GM18508 (cell line): ENCODE data around the gene ENPP7.

Experiments
- ATAC-seq: cut with Tn5 transposase; IDR thresholded peaks from one replicate; pipeline ENCODE4 v1.9.1; 2021; ENCODE audit warnings: moderate number of reproducible peaks; ENCODE audit not compliant: insufficient read depth, unreplicated experiment

ENPP7 gene

DNA sequence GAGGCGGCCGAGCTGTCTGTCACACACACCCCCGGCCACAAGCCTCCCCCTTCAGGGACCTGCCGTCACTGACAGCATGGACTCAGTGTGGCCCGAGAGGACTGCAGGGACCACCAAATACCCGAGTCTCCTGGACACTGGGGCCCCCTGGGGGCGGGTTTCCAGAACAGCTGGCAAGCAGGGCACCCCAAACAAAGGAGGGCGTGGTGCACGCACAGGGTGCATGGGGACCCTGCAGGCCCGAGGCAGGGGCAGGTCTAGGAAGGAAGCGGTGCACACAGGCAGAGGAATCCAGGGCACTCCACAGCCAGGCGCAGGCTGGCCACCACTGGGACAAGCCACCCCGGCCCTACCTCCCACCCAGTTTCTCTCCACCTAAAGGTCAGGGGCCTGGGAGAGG is 28.7 kb upstream of the ENPP7 start:
- no peak for ATAC-seq

DNA sequence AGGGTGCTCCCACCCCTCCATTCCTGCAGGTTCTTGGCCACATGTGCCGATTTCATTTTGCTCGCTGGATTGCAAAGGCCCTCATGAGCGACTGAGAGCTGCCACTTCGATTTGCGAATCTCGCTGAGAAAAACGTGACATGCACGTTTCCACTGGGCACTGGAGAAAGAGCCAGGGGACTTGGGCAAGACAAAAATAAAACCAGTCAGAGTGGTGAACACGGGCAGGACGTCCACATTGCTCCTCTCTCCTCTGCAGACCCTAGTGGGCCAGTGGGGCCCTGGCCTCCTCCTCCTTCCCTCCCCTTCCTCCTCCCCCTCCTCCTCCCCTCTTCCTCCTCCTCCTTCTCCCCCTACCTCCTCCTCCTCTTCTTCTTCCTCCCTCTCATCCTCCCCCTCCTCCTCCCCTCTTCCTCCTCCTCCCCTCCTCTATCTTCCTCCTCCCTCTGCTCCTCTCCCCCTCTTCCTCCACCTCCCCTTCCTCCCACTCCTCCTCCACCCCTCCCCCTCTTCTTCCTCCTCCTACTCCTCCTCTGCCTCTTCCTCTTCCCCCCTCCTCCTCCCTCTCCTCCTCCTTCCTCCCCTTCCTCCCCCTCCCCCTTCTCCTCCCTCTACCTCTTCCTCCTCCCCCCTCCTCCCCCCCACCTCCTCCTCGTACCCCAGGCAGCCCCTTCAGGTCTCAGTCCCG is 28.1 kb upstream of the ENPP7 start:
- no peak for ATAC-seq

DNA sequence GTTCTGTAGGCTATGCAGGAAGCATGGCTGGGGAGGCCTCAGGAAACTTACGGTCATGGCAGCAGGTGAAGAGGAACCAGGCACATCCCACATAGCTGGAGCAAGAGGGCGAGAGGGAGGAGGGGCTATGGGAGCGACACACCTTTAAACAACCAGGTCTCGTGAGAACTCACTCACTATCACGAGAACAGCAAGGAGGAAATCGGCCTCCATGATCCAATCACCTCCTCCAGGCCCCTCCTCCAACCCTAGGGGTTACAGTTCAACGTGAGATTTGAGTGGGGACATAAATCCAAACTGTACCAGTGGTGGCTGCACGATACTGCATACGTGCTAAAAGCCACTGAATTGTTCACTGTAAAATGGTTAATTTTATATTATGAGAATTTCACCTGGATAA is 26.1 kb upstream of the ENPP7 start:
- ATAC-seq, result no peak

DNA sequence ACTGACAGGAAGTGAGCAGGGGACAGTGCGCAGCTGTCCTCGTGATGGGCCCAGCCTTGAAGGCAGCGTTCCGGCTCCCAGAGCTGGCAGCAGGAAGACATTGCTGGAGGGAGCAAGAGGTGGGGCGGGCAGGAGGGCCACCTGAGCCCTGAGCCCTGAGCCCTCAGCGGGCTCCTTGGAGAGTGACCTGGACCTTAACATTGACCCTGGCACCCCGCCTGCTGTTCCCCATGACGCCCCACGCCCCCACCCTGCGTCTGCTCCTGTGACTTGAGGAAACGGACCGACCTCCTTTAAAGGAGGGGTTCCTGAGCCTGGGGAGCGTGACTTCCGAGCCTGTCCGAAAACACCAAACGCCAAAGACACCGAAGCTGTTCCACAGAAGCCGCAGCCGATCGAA is 25.1 kb upstream of the ENPP7 start:
- no peak for ATAC-seq

DNA sequence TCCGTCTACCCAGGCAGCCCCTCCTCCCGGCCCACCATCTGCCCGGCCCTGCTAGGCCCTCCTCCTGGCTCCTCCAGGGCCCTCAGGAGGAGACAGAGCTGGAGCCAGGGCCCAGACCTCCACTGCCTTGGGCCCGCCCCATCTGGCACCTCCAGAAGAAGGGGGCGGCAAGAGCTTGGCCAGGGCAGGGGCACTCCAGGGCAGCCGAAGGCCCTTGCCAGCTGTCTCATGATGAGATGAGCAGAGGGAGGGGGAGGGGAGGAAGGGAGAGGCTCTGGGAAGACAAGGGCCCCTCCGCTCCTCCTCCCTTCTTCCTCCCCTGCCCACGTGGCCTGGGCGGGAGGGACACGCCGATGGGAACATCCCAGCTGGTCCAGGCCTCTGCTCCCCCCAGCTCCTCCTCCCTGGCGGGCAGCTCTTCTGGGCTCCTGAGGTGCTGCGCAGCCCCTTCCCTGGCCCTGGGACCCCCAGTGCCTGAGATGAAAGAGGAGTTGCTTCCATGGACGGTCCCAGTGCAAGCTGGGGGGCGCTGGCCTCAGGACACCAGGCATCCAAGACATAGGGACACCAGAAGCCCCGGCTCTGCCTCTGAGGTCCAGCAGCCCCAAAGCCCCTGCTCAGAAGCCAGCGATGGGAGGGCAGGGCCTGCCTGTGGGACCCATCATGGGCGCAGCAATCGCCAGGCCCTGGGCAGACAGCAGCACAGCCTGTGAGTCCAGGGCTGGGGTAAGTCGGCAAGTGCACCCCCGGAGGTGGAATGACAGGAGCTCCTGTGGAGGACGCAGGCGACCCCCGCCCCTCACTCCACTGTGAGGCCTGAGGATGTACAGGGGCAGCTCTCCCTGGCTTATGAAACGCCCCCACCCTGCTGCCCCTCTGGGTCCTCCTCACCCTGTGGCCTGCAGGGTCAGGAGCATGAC is 23.6 kb upstream of the ENPP7 start:
- no peak for ATAC-seq

DNA sequence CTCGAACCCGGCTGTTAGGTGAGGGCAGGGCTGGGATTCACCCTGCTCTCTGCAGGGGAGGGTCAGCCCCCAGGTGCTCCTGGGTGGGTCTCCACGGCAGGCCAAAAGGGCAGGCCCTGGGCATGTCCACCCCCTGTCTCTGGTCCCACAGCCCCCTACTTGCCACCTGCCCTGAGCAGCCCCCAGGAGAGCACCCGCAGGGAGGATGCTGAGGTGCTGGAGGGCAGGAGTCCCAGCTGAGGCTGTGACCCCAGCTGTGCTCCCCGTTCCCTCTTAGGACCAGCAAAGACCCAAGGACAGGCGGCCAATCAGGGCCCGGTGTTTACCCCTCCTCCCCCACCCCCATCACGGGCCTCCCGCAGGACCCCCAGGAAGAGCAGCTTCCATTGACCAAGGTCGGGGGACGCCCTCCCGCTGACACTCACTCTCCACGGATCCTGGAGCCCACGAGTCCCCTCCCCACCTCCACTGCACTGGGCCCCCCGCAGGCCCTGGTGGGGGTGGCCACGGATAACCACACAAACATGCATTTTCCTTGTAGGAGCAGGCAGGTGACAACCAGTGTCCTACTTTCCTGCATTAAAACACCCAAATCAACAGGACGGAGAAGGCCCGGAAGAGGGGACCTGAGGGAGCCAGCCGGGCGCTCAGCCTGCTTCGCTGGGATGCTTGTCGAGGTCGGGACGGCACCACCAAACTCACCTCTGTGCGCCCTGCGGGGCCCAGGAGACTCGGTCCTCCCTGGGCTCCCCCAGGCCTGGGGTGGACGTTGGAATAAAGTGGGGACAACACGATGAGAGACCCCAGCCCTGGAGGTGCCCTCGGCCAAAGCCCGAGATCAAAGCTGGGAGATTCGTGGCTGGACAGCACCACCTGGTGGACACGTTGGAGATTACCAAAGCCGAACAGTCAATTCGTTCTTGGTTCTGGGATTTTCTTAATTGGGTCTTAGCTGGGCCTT is 22.5 kb upstream of the ENPP7 start:
- ATAC-seq, result no peak

DNA sequence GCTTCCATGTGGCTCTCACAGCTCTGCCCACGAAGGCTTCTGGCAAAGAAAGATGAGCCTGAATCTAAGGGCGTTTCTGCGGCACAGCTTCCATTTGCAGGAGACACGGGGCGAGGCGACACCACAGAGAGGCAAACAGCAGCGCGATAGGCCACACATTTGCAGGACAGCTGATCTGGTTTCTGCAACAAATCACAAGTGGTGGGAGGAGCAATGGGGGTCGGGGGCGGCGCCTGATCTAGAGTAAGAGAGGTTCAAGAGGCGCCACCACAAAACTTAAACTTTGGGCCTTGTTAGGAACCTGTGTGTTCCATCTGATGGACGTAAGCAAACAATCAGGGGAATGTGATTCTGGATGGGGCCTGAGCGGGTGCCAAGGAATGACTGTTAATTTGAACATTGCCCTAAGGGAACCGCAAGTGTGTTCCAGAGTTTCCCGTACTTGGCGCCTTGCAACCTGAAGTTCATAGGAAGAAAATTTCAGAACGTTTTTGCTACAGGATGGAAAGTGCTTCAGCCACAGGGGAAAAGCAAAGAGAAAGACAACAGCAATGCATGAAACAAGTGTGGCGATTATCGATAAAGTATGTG is 18.9 kb upstream of the ENPP7 start:
- ATAC-seq, result no peak

DNA sequence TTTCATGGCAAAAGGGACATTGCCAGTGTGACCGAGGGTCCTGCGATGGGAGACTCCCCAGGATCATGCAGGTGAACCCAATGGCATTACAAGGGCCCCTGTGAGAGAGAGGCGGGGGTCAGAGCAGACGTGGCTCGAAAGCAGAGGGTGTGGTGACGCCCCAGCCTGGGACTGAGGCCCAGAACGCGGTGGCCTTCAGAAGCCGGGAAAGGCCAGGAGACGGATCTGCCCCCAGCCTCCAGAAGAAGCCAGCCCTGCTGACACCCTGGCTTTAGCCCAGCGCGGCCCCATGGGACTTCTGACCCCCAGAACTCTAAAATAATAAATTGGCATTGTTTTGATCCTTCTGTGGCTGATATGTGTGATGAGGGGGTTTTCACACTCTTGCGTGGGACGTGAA is 17.4 kb upstream of the ENPP7 start:
- no peak for ATAC-seq

DNA sequence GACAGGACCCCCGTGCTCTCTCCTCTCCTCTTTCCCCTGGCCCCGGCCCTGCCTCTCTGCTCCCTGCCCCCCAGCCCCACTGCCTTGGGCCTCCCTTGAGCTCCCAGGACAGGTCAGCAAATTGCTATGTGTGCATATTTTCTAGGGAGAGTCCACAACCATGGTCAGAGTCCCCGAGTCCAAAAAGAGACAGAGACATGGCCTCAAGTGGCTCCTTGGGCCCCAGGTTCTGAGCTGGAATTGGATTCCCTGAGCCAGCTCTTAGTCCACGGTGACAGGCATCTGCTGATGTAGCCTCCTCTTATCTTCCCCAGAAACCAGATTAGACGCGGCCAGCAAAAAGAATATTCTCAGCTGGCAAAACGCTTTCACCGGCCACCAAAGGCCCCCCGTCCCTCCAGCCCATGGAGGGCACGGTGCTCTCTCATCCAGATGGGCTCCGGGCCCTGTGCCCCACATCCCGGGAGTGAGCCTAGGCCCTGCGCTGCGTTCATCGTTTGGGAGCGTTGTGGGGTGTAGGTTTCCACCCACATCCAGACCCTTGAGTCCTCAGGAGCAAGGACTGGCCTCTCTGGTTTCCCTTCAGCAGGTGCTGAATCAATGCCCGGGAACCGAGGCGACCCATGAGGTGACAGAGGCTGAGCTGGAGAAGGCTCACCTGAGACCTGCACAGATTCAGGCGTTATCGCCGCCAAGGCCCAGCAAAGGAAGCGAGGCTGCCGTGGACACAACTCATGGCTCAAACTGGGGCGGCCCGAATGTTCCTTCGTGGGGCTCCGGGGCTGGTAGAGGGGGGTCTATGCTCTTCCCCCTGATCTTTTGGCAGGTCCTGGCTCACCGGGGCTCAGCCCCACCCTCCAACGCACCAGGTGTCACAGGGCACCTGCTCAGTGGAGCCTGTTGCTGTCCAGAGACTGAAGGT is 16.3 kb upstream of the ENPP7 start:
- no peak for ATAC-seq

DNA sequence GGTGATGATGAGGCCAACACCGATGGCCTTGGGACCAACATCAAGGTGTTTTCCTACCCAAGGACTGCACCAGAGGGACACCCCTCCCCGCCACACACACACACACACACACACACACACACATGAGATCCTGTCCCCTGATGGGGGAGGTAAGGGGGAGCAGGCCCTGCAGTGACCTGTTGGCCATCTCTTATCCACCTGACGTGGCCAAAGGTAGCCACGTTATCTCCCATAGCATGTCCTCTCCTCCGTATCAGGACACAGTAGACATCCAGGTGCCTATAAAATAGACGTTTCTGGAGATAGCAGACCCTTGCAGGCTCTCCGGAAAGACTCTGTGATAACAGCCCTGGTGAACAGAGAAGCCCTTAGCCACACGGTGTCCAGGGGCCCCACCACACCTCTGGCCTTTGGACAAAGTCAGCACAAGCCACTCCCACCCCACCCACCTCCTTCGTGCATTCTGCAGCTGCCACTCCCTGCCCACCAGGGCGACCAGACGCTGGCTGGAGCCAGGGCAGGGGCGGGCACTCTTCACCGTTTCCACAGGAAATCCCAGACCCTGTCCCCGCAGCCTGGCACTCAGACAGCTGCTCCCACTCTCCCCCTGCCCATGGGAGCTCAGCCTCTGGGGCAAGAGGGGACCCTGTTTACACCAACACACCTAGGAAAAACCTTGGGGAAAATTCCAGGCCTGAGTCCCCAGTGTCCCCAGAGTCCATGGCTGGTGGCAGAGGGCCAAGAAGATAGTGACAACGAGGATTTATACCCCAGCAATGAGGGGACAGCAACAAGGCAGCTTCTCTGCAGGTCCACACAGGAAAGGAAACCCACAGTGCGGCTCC is 15.4 kb upstream of the ENPP7 start:
- no peak for ATAC-seq

DNA sequence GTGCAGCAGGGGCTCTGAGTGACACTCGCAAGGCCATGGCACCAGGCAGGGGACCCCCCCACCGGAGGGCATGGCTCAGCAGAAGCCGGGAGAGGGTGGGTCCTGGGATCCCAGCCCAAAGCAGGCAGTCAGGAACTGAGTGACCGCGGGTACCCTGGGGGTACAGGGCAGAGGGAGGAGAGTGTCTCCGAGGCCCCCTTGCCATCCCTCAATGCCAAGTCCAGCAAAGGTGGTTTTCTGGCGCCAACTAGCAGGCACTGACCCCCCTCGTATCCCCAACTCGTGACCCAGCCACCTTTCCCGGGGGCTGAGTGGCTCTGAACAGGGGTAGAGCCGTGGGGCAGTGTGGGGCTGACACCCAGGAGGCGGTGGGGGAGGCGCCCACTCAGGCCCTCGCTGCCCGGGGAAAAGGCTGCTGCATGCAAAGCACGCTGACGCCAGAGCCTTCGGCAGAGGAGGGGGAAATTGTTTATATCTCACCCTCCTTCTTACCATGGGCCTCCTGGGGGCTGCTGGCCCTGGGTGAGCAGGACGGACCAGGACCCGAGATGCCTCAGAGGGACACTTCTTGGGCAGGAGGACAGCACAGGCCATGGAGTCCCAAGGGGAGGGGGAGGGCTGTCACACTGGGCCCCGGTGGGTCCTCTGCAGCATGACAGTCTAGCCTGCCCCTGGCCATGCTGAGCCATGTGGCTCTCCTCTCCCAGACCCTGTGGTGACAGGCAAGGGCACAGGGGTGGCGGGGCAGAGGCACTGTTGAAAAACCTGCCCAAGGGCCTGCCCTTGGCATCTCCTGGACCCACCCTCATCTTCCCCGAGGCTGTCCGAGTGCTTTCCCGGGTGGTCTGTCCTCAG is 14.6 kb upstream of the ENPP7 start:
- ATAC-seq, result no peak

DNA sequence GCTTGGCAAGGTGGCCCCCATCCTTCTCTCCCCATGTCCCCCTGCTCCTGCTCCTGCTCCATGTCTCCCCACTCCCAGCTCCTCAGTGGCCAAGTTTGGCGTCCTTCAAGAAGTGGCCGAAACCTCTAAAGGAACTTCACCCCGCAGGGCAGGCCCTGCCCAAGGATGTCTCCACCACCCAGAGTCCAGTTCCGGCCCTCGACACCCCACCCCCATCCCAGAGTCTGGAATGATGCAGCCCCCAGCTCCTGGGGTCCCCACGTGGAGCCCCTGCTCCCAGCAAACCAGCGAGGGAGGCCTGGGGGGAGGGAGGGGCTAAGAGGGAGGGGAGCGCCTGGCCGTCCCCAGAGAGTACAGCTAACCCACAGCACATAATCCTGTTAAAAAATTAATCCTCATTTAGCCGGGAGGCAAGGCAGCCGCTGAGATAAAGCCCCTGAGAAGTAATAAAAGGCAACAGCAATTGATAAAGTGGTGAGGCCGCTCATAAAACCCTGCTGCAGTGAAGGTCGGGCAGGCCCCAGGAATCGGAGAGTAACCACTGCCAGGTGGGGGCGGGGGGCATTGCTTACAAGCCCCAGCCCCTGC is 9.9 kb upstream of the ENPP7 start:
- ATAC-seq, result no peak

DNA sequence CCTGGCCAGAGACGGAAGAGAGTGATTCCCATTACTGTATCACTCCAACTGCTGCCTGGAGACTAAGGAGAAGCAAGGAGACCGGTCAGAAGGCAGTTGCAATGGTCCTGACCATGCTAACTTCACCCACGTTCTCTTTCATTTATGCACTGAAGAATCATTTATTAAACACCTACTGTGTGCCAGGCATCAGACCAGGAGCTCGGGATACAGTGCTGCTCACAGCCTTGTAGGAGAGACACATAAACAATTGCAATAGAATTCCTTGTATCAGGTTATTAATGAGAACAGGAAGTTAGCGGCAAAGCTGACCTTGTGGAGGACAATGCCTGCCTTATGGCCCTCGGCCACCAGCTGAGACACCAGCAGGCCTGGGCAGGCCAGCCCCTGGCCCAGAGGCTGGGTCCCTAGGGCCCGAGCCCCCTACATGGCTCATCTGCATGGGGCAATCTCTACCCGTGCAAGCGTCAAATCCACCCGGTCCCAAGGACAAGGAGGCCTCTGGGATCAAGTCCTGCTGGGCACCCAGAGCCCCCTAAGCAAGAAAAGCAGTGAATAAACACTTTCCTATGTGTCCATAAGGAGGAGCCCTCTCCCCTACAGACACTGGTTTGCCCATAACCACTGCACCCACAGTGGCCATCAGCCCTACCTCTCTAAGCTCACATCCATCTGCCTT is 8.6 kb upstream of the ENPP7 start:
- no peak for ATAC-seq

DNA sequence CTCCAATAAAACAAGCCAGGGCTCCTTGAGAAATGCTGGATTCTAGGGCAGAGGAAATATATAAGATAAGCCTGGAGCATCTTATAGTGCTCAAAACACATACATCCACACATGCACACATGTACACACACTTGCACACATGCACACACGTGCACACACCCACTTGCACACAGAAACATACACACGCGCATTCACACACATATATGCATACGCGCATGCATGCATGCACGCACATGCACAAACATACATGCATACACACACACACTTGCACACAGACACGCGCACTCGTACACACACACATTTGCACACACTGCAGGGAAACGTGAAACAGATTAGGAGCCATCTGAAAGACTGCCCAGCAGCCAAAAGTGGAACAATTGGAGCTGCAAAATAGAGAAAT is 8.0 kb upstream of the ENPP7 start:
- ATAC-seq, result no peak

DNA sequence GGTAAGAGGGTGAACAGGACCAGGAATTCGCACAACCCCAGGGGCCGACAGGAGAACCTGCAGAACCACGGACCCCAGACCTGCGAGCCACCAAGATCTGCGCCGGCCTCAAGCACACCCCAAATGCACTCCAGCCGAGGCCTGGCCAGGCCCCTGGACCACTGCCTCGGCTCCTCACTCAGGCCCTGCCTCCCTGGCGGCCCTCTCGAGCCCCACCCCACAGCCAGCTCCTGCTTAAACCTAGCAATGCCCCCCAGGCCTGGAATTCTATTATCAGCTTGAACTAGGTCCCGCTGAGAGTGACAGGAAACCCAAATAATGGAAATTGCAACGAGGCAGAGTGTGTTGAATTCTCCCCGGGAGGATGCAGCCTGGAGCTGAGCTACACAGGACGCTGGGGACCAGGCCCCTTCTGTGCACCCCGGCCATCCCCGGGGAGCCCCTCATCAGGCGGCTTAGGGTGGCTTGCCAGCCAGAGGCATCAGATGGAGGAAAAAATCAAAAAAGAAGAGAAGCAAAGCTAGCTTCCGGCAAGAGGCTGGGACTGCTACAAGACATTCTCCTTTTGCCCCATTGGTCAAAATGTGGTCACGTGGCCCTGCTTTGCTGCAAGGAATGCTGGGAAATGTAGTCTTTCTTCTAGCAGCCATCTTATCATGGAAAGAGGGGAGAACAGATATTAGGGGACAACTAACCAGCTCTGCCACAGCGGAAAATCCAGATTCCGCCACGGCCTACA is 2.4 kb upstream of the ENPP7 start:
- ATAC-seq, result no peak

DNA sequence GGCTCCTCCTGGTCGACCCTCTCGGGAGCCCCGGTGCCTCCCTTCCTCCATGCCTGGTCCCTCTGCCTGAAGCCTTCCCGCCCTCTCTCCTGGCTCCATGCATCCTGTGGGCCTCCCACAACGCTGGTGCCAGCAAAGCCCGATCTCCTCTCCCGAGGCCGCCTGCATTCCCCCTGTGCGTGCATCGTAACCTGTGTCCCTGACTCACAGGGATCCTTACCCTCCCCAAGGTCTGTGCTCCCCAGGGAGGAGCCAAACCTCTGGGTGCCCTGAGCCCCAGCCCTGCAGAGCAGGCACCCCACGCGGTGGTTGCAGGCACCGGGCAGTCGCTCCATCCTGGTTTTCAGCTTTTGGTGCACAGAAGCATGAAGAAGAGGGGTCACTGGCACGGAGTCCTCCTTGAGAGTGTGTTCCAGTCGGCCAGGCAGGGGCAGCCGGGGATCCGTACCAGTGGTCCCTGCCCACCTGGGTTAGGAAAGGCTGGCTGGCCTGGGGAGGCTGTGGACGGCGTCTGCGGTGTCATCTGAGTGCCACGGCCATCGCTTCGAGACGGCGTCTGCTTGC is 1.8 kb upstream of the ENPP7 start:
- ATAC-seq, result no peak
